H1 (cell line): ENCODE measurements around the gene TMEM150B. TPM values are rescaled to one million over a fixed set of nuclear protein-coding genes. Genes with fewer than 3 reads are reported as not detected.

Experiments used
- CTCF ChIA-PET: fragments of 300-600 bp; sonication (Branson Sonifier 250); formaldehyde crosslinking; loops from one replicate; lab custom pipeline; 2021; ENCODE audit not compliant: partially characterized antibody; lab: Charles Lee
- POLR2A ChIA-PET: fragments of 300-600 bp; sonication (Branson Sonifier 250); formaldehyde crosslinking; loops from one replicate; lab custom pipeline; 2021; ENCODE audit warnings: inconsistent platforms; ENCODE audit not compliant: partially characterized antibody; lab: Charles Lee
- DNase-seq, 2 experiments: peaks; one replicate each; pipeline versions ENCODE4 v3.0.0 to v3.0.0-alpha.2; 2010 to 2022; ENCODE audit warnings: low spot score in 2 of 2, low read depth in 1 of 2, mixed read lengths in 1 of 2
- FAIRE-seq: peaks from 2 replicates; lab custom pipeline; 2011; peaks lifted over from hg19 to GRCh38; lab: Jason Lieb, UNC
- H2AFZ ChIP-seq: 2 replicates; pipeline ENCODE4 v1.8.1; 2012; ENCODE audit warnings: low read length, inconsistent platforms
- H2AK5ac ChIP-seq: 2 replicates; pipeline ENCODE4 v1.6.1; 2013; ENCODE audit warnings: low read depth, low read length
- H2BK120ac ChIP-seq: replicated peaks from 2 replicates; pipeline ENCODE3; 2013; ENCODE audit warnings: low read depth, low read length, inconsistent platforms
- H2BK12ac ChIP-seq: 2 replicates; pipeline ENCODE4 v1.6.1; 2013; ENCODE audit warnings: low read depth, low read length
- H2BK15ac ChIP-seq: 2 replicates; pipeline ENCODE4 v1.6.1; 2013; ENCODE audit warnings: low read length
- H2BK20ac ChIP-seq: 2 replicates; pipeline ENCODE4 v1.6.1; 2013; ENCODE audit warnings: low read length
- H2BK5ac ChIP-seq: 2 replicates; pipeline ENCODE4 v1.6.1; 2013; ENCODE audit warnings: low read depth, low read length
- H3K14ac ChIP-seq: 2 replicates; pipeline ENCODE4 v1.6.1; 2013; ENCODE audit warnings: inconsistent platforms; ENCODE audit not compliant: insufficient read length
- H3K18ac ChIP-seq: 2 replicates; pipeline ENCODE4 v1.6.1; 2013; ENCODE audit warnings: low read length; ENCODE audit errors: extremely low read depth
- H3K23ac ChIP-seq: 2 replicates; pipeline ENCODE4 v1.6.1; 2013; ENCODE audit warnings: inconsistent platforms; ENCODE audit not compliant: insufficient read length
- H3K23me2 ChIP-seq: 2 replicates; pipeline ENCODE4 v1.6.1; 2013; ENCODE audit warnings: low read depth, low read length
- H3K27ac ChIP-seq: 2 replicates; pipeline ENCODE4 v1.6.1; 2011; ENCODE audit warnings: low read depth, low read length, inconsistent platforms
- H3K27me3 ChIP-seq, 4 experiments: replicated peaks in 1 of 4; 1 replicate in 1 of 4; 2 replicates in 3 of 4; pipeline versions ENCODE4 v1.6.1 to v1.8.1; 2011 to 2013; ENCODE audit warnings: low read length in 3 of 4, mild to moderate bottlenecking in 3 of 4, inconsistent platforms in 2 of 4, mixed read lengths in 2 of 4, moderate library complexity in 1 of 4; ENCODE audit not compliant: control insufficient read depth in 3 of 4, insufficient read depth in 3 of 4; ENCODE audit errors: extremely low read depth in 1 of 4
- H3K36me3 ChIP-seq, 4 experiments: 2 replicates each; pipeline versions ENCODE4 v1.6.1 to v1.8.1; 2011 to 2013; ENCODE audit warnings: mild to moderate bottlenecking in 4 of 4, low read length in 3 of 4, moderate library complexity in 2 of 4, control low read depth in 1 of 4, inconsistent platforms in 1 of 4; ENCODE audit not compliant: insufficient read depth in 4 of 4, control insufficient read depth in 2 of 4
- H3K4ac ChIP-seq: replicated peaks from 2 replicates; pipeline ENCODE3; 2013; ENCODE audit warnings: low read length, low read depth, mixed read lengths, inconsistent platforms; ENCODE audit not compliant: insufficient read length
- H3K4me1 ChIP-seq, 4 experiments: replicated peaks in 1 of 4; 1 replicate in 1 of 4; 2 replicates in 3 of 4; pipeline versions ENCODE4 v1.6.1 to v1.8.1; 2011 to 2013; ENCODE audit warnings: low read length in 3 of 4, inconsistent platforms in 2 of 4, mixed read lengths in 1 of 4; ENCODE audit not compliant: insufficient read depth in 4 of 4, control insufficient read depth in 3 of 4
- H3K4me2 ChIP-seq, 2 experiments: 2 replicates each; pipeline versions ENCODE4 v1.6.1 to v1.8.1; 2011 to 2013; ENCODE audit warnings: low read depth in 2 of 2, low read length in 2 of 2, control low read depth in 1 of 2, inconsistent platforms in 1 of 2, mild to moderate bottlenecking in 1 of 2; ENCODE audit not compliant: insufficient read depth in 1 of 2
- H3K4me3 ChIP-seq, 4 experiments: fragments of 200-600, 300-600 bp in 1 of 4; sonication (generic), shearing (Covaris generic), sonication (Bioruptor Twin) in 1 of 4; 2 replicates each; pipeline versions ENCODE4 v1.5.1 to v1.8.1; 2011 to 2016; ENCODE audit warnings: low read length in 4 of 4, low read depth in 3 of 4, control low read depth in 2 of 4, inconsistent platforms in 2 of 4, mild to moderate bottlenecking in 2 of 4, mixed read lengths in 1 of 4, moderate library complexity in 1 of 4; ENCODE audit not compliant: insufficient read depth in 2 of 4; ENCODE audit errors: extremely low read depth in 1 of 4
- H3K56ac ChIP-seq: replicated peaks from 2 replicates; pipeline ENCODE3; 2013; ENCODE audit warnings: low read depth, mild to moderate bottlenecking, mixed read lengths, low read length, inconsistent platforms; ENCODE audit not compliant: insufficient read length
- H3K79me1 ChIP-seq: 2 replicates; pipeline ENCODE4 v1.6.1; 2013; ENCODE audit warnings: low read depth, low read length, control low read depth
- H3K79me2 ChIP-seq, 2 experiments: 2 replicates each; pipeline versions ENCODE4 v1.6.1 to v1.8.1; 2012 to 2013; ENCODE audit warnings: low read length in 2 of 2, mild to moderate bottlenecking in 2 of 2, inconsistent platforms in 1 of 2; ENCODE audit not compliant: insufficient read depth in 2 of 2, control insufficient read depth in 1 of 2
- H3K9ac ChIP-seq, 4 experiments: replicated peaks in 1 of 4; 1 replicate in 1 of 4; 2 replicates in 3 of 4; pipeline versions ENCODE4 v1.6.1 to v1.8.1; 2011 to 2013; ENCODE audit warnings: low read depth in 3 of 4, low read length in 3 of 4, control low read depth in 2 of 4, mild to moderate bottlenecking in 2 of 4, moderate library complexity in 2 of 4, inconsistent platforms in 1 of 4; ENCODE audit errors: extremely low read depth in 1 of 4
- H3K9me3 ChIP-seq, 2 experiments: 2 replicates each; pipeline versions ENCODE4 v1.6.1 to v1.8.1; 2012 to 2013; ENCODE audit warnings: mild to moderate bottlenecking in 2 of 2, moderate library complexity in 2 of 2, control low read depth in 1 of 2, inconsistent platforms in 1 of 2, low read depth in 1 of 2, low read length in 1 of 2, mixed read lengths in 1 of 2; ENCODE audit not compliant: insufficient read depth in 2 of 2
- H4K20me1 ChIP-seq, 2 experiments: replicated peaks in 1 of 2; 2 replicates each; pipeline versions ENCODE3 to v1.8.1; 2011 to 2013; ENCODE audit warnings: inconsistent platforms in 2 of 2, low read length in 2 of 2, mild to moderate bottlenecking in 1 of 2; ENCODE audit not compliant: insufficient read depth in 2 of 2, control insufficient read depth in 1 of 2
- H4K5ac ChIP-seq: 2 replicates; pipeline ENCODE4 v1.6.1; 2013; ENCODE audit warnings: low read length, low read depth, mixed read lengths, inconsistent platforms; ENCODE audit not compliant: insufficient read length
- H4K8ac ChIP-seq: 2 replicates; pipeline ENCODE4 v1.8.0; 2013; ENCODE audit warnings: mild to moderate bottlenecking, moderate library complexity, low read length, inconsistent platforms; ENCODE audit not compliant: insufficient read depth; ENCODE audit errors: extremely low read depth
- H4K91ac ChIP-seq: replicated peaks from 2 replicates; pipeline ENCODE3; 2013; ENCODE audit warnings: low read length, mixed read lengths, inconsistent platforms; ENCODE audit not compliant: insufficient read length
- CHD1 ChIP-seq: IDR thresholded peaks from 2 replicates; pipeline ENCODE4 v1.6.1; 2012; ENCODE audit warnings: low read depth, low read length, improper control_type of control experiment
- FOSL1 ChIP-seq: IDR thresholded peaks from 2 replicates; pipeline ENCODE4 v1.6.1; 2011; ENCODE audit warnings: mild to moderate bottlenecking, low read depth, low read length, moderate library complexity; ENCODE audit not compliant: insufficient read depth
- NANOG ChIP-seq: IDR thresholded peaks from 2 replicates; pipeline ENCODE4 v1.6.1; 2011; ENCODE audit warnings: low read length, low read depth, mild to moderate bottlenecking, inconsistent platforms; ENCODE audit not compliant: insufficient read depth, poor library complexity, severe bottlenecking
- SP1 ChIP-seq: IDR thresholded peaks from 2 replicates; pipeline ENCODE4 v1.6.1; 2011; ENCODE audit warnings: low read depth, low read length
- TAF1 ChIP-seq: IDR thresholded peaks from 2 replicates; pipeline ENCODE4 v1.6.1; 2011; ENCODE audit warnings: mild to moderate bottlenecking, low read depth, low read length
- TBP ChIP-seq: IDR thresholded peaks from 2 replicates; pipeline ENCODE4 v1.6.1; 2011; ENCODE audit warnings: low read depth, low read length, improper control_type of control experiment
- TCF12 ChIP-seq: IDR thresholded peaks from 2 replicates; pipeline ENCODE4 v1.6.1; 2011; ENCODE audit warnings: low read depth, mild to moderate bottlenecking, low read length
- WGBS, 2 experiments: shearing (Covaris generic) in 1 of 2; methylation state at CpG; one replicate each; pipeline versions ENCODE4 v1.1.6 to v1.1.7; 2013 to 2015; ENCODE audit warnings: low lambda C conversion rate in 2 of 2, mixed read lengths in 2 of 2, inconsistent platforms in 1 of 2, low coverage in 1 of 2, missing lambda C conversion rate in 1 of 2; ENCODE audit not compliant: insufficient replicate concordance in 2 of 2, insufficient coverage in 1 of 2, insufficient read length in 1 of 2; ENCODE audit errors: extremely low coverage in 1 of 2, missing lambda C conversion rate in 1 of 2; 5-methylcytosine and 5-hydroxymethylcytosine counted together
- long read RNA-seq, 2 experiments: library from RNA in 1 of 2; library from capped mRNA in 1 of 2; stranded (forward); transcript quantifications; one replicate each; pipeline ENCODE4 v2.0.0, GENCODE V29; 2021; ENCODE audit warnings: inconsistent platforms in 1 of 2
- polyA minus RNA-seq, 3 experiments: library from RNA; depleted of rRNA, polyadenylated mRNA; stranded (reverse); fragments of >200 nt; gene quantifications; 1 replicate in 2 of 3; 2 replicates in 1 of 3; pipeline ENCODE4 v1.2.3, GENCODE V29; 2011
- polyA plus RNA-seq, 7 experiments: library from polyadenylated mRNA; depleted of rRNA in 3 of 7; stranded (reverse) in 5 of 7; unstranded in 2 of 7; fragments of >200 nt in 5 of 7; fragments of 200-250 nt in 2 of 7; gene quantifications; 1 replicate in 5 of 7; 2 replicates in 1 of 7; 4 replicates in 1 of 7; pipeline versions ENCODE4 v1.2.1 to v1.2.3, GENCODE V29; 2011 to 2013; ENCODE audit warnings: missing spikeins in 2 of 7, mixed read lengths in 2 of 7
- total RNA-seq: library from RNA; stranded (reverse); fragmentation: NEBNext Ultra II Directional; extraction: Animal tissue kit (Norgen Biotek cat#: 25700); gene quantifications from 2 replicates; pipeline ENCODE4 v1.2.1, GENCODE V29; 2021
- TF ChIP-seq, protein P1 (sequence below), 3 experiments: IDR thresholded peaks; 1 replicate in 2 of 3; 2 replicates in 1 of 3; pipeline versions ENCODE4 v1.5.1 to v1.6.1; 2011; ENCODE audit warnings: low read length in 3 of 3, mild to moderate bottlenecking in 3 of 3, inconsistent platforms in 2 of 3, low read depth in 1 of 3, moderate library complexity in 1 of 3; ENCODE audit not compliant: insufficient read depth in 1 of 3; ENCODE audit errors: control extremely low read depth in 1 of 3

The TMEM150B gene, protein sequence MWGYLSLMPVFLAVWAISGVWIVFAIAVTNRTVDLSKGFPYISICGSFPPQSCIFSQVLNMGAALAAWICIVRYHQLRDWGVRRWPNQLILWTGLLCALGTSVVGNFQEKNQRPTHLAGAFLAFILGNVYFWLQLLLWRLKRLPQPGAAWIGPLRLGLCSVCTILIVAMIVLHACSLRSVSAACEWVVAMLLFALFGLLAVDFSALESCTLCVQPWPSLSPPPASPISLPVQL
- total RNA-seq (0.88 and 0.91 TPM in 2 replicates), polyA plus RNA-seq (2011; rRNA removed) (0.41 and 0.46 TPM in 2 replicates), polyA minus RNA-seq (2011; rRNA and poly(A)+ RNA removed) (0.35 TPM in 1 of 2 replicates, not detected in the other)
- 0.39 TPM for polyA plus RNA-seq (2011; cell fraction: cytosol; rRNA removed)
- polyA plus RNA-seq (2011; cell fraction: nucleus; rRNA removed): 0.27 TPM
- 0.20 to 0.63 TPM (median 0.27 TPM) in 3 of 4 replicates, not detected in the other for polyA plus RNA-seq (2012, experiment 1 of 2)
- polyA plus RNA-seq (2012, experiment 2 of 2): 0.31 TPM
- polyA plus RNA-seq (2013, experiment 1 of 2): 0.34 TPM
- 0.22 TPM for polyA plus RNA-seq (2013, experiment 2 of 2)
- not detected for polyA minus RNA-seq (2011; cell fraction: cytosol; rRNA and poly(A)+ RNA removed)
- not detected for polyA minus RNA-seq (2011; cell fraction: nucleus; rRNA and poly(A)+ RNA removed)
- long read RNA-seq, experiment 1: 0 reads
- long read RNA-seq, experiment 2: 0 reads

DNA sequence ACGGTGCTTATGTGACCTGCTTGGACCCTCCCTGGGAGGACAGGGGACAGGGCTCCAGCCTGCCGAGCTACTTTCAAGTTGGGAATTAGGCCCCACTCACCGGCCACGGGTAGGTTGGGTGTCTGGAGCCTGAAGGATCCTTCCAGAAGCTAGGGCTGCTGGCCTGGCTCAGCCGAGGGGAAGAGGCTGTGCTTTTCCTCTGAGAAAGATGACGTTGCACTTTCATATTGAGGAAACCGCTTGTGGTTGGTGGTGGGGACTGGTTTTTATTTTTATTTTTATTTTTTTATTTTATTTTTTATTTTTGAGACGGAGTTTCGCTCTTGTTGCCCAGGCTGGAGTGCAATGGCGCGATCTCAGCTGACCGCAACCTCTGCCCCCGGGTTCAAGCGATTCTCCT lies at the start of gene TMEM150B:
Gene TMEM150B, minus strand, starts transcription at position 170 of the 400 bp plus-strand sequence. CDS start 4,305 bp downstream, outside the sequence.
- no peak within 1 kb of the TSS for H3K23ac ChIP-seq
- no peak for FAIRE-seq
- CTCF ChIA-PET: interaction anchor here (1.4 to 1.5 kb wide), 2 partner anchors 14 to 22 kb away, joined by 3 to 5 read pairs; partner anchors contain the start of gene KMT5C
- TF ChIP-seq TCF12 (no peak), TAF1 (no peak), NANOG (no peak), TBP (no peak), CHD1 (no peak), SP1 (no peak), FOSL1 (no peak)
- TF ChIP-seq, protein P1, sequence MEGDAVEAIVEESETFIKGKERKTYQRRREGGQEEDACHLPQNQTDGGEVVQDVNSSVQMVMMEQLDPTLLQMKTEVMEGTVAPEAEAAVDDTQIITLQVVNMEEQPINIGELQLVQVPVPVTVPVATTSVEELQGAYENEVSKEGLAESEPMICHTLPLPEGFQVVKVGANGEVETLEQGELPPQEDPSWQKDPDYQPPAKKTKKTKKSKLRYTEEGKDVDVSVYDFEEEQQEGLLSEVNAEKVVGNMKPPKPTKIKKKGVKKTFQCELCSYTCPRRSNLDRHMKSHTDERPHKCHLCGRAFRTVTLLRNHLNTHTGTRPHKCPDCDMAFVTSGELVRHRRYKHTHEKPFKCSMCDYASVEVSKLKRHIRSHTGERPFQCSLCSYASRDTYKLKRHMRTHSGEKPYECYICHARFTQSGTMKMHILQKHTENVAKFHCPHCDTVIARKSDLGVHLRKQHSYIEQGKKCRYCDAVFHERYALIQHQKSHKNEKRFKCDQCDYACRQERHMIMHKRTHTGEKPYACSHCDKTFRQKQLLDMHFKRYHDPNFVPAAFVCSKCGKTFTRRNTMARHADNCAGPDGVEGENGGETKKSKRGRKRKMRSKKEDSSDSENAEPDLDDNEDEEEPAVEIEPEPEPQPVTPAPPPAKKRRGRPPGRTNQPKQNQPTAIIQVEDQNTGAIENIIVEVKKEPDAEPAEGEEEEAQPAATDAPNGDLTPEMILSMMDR (IDR thresholded peaks at IDR 0.05; ENCODE audit: control extremely low read depth in 1 of 3, insufficient read depth in 1 of 3, low read depth in 1 of 3, low read length in 3 of 3): no peak

More for the DNA sequence above, at the start of gene TMEM150B:
- H3K18ac ChIP-seq: no peak within 1 kb of the TSS
- H4K91ac ChIP-seq: peak within 1 kb of the TSS; percentile 55
- no peak within 1 kb of the TSS for H2BK20ac ChIP-seq
- H2AK5ac ChIP-seq: no peak within 1 kb of the TSS
- H3K36me3 ChIP-seq: no peaks in the 10 kb centered on the region
- no peaks in the 10 kb centered on the region; the same call in 1 of the 2 replicates for H3K23me2 ChIP-seq
- no peak within 1 kb of the TSS for H2AFZ ChIP-seq
- H3K79me1 ChIP-seq: no peaks in the 10 kb centered on the region
- no peak within 1 kb of the TSS for H3K56ac ChIP-seq
- no peak within 1 kb of the TSS for H3K4me3 ChIP-seq
- H3K4me1 ChIP-seq: peaks cover 0 to 8% (median 4%) of the 10 kb centered on the region in 4 experiments; a peak in 6 of 7 replicates
- H3K27me3 ChIP-seq: no peaks in the 10 kb centered on the region
- no peak within 1 kb of the TSS for H3K4me2 ChIP-seq
- no peaks in the 10 kb centered on the region for H3K9me3 ChIP-seq
- H4K5ac ChIP-seq: no peak within 1 kb of the TSS
- no peak within 1 kb of the TSS for H2BK120ac ChIP-seq
- H2BK5ac ChIP-seq: no peak within 1 kb of the TSS
- 93% methylated on average over 14 of the region's 14 CpGs; no CpG with 5 or more reads in 1 of the 2 experiments for WGBS, 2 experiments
- 0 out of 2 replicates have a peak within 1 kb of the TSS, but pooled peaks have one; percentile 50 for H2BK12ac ChIP-seq
- H3K14ac ChIP-seq: no peak within 1 kb of the TSS
- no peak within 1 kb of the TSS for H3K9ac ChIP-seq
- POLR2A ChIA-PET: interaction anchor here (1.0 to 1.7 kb wide), 3 partner anchors 8 to 82 kb away, joined by 3 read pairs; partner anchors contain the start of gene UBE2S
- no peak within 1 kb of the TSS for H4K8ac ChIP-seq
- H3K27ac ChIP-seq: no peak within 1 kb of the TSS
- H4K20me1 ChIP-seq: no peaks in the 10 kb centered on the region
- H3K4ac ChIP-seq: peak within 1 kb of the TSS; percentile 69
- DNase-seq: no peak
- H2BK15ac ChIP-seq: peak within 1 kb of the TSS; percentile 46; the same call in 1 of the 2 replicates
- no peaks in the 10 kb centered on the region for H3K79me2 ChIP-seq
